GM12878 (cell line): ENCODE data around the gene YPEL4. TPM values are rescaled to one million over a fixed set of nuclear protein-coding genes. Genes with fewer than 3 reads are reported as not detected.

Experiments used
- ATAC-seq: fragments of 200-7000 bp; cut with Tn5 transposase; 3 replicates; pipeline ENCODE4 v1.9.1; 2020; ENCODE audit warnings: mild to moderate bottlenecking, moderate library complexity
- BruUV-seq: library from RNA; stranded (reverse); fragments of 400-500 nt; replicated peaks from 2 replicates; lab custom pipeline; 2021; lab: Mats Ljungman, UMichigan
- CTCF ChIA-PET: fragments of 300-600 bp; sonication (Branson Sonifier 250); formaldehyde crosslinking; extraction: SDS; loops from one replicate; lab custom pipeline; 2021; ENCODE audit warnings: inconsistent platforms; lab: Yijun Ruan, JAX
- POLR2A ChIA-PET: fragments of 350-600 bp; formaldehyde crosslinking; extraction: SDS; loops from one replicate; lab custom pipeline; 2021; ENCODE audit warnings: inconsistent platforms; lab: Charles Lee
- RAD21 ChIA-PET: fragments of 300-600 bp; sonication (Branson Sonifier 250); formaldehyde crosslinking; loops from one replicate; lab custom pipeline; 2023; ENCODE audit warnings: antibody characterized with exemption; ENCODE audit not compliant: unreplicated experiment; lab: Charles Lee
- SMC1A ChIA-PET: fragments of 300-600 bp; sonication (Branson Sonifier 250); formaldehyde crosslinking; loops from one replicate; lab custom pipeline; 2023; ENCODE audit not compliant: unreplicated experiment, uncharacterized antibody; lab: Charles Lee
- DNase-seq: peaks from one replicate; pipeline ENCODE4 v3.0.0-alpha.2; 2011; ENCODE audit warnings: low read depth, low spot score
- FAIRE-seq: peaks from 3 replicates; lab custom pipeline; 2011; peaks lifted over from hg19 to GRCh38; lab: Jason Lieb, UNC
- H2AFZ ChIP-seq: 2 replicates; pipeline ENCODE4 v1.6.0; 2011; ENCODE audit warnings: low read depth, low read length, control low read depth; ENCODE audit not compliant: control insufficient read depth
- H3K27ac ChIP-seq: 2 replicates; pipeline ENCODE4 v1.5.1; 2011; ENCODE audit warnings: control low read depth; ENCODE audit not compliant: control insufficient read depth, insufficient read depth
- H3K27me3 ChIP-seq, 2 experiments: replicated peaks in 1 of 2; 2 replicates each; pipeline versions ENCODE4 v1.6.0 to v1.6.1; 2011; ENCODE audit warnings: low read length in 1 of 2; ENCODE audit not compliant: control insufficient read depth in 2 of 2, insufficient read depth in 2 of 2
- H3K36me3 ChIP-seq, 2 experiments: 2 replicates each; pipeline ENCODE4 v1.5.1; 2011; ENCODE audit warnings: low read length in 1 of 2; ENCODE audit not compliant: control insufficient read depth in 2 of 2, insufficient read depth in 2 of 2
- H3K4me1 ChIP-seq: 2 replicates; pipeline ENCODE4 v1.6.1; 2011; ENCODE audit warnings: mild to moderate bottlenecking, low read length, moderate library complexity, mixed read lengths; ENCODE audit not compliant: control insufficient read depth, insufficient read depth
- H3K4me2 ChIP-seq: 2 replicates; pipeline ENCODE4 v1.6.0; 2011; ENCODE audit warnings: control low read depth; ENCODE audit not compliant: control insufficient read depth, insufficient read depth
- H3K4me3 ChIP-seq: fragments of 200-600 bp; sonication (generic); 2 replicates; pipeline ENCODE4 v1.5.1; 2016
- H3K79me2 ChIP-seq: 2 replicates; pipeline ENCODE4 v1.6.0; 2011; ENCODE audit warnings: low read length; ENCODE audit not compliant: control insufficient read depth, insufficient read depth
- H3K9ac ChIP-seq: 2 replicates; pipeline ENCODE4 v1.8.0; 2011; ENCODE audit warnings: low read length, control low read depth, mixed read lengths; ENCODE audit not compliant: control insufficient read depth, insufficient read depth
- H3K9me3 ChIP-seq: replicated peaks from 3 replicates; pipeline ENCODE4 v1.5.1; 2011; ENCODE audit warnings: mild to moderate bottlenecking, low read length; ENCODE audit not compliant: control insufficient read depth, insufficient read depth
- H4K20me1 ChIP-seq: 2 replicates; pipeline ENCODE4 v1.6.0; 2011; ENCODE audit not compliant: control insufficient read depth, insufficient read depth
- CEBPB ChIP-seq, 2 experiments: fragments of 150-350 bp in 1 of 2; IDR thresholded peaks; 2 replicates each; pipeline ENCODE4 v1.6.1; 2012 to 2014; ENCODE audit warnings: low read depth in 2 of 2, low read length in 2 of 2, borderline replicate concordance in 1 of 2, inconsistent platforms in 1 of 2
- CHD4 ChIP-seq: fragments of 200-600 bp; sonication (generic); IDR thresholded peaks from 2 replicates; pipeline ENCODE4 v1.6.1; 2016; ENCODE audit warnings: mild to moderate bottlenecking
- ETV6 ChIP-seq, 2 experiments: fragments of 450-650 bp in 1 of 2; IDR thresholded peaks in 1 of 2; conservative IDR thresholded peaks in 1 of 2; 2 replicates each; pipeline ENCODE4 v1.6.1; 2014; ENCODE audit warnings: antibody characterized with exemption in 1 of 2, borderline replicate concordance in 1 of 2, low read depth in 1 of 2, mild to moderate bottlenecking in 1 of 2, moderate library complexity in 1 of 2
- IRF3 ChIP-seq: fragments of 450-650 bp; IDR thresholded peaks from 2 replicates; pipeline ENCODE4 v1.6.1; 2014; ENCODE audit warnings: mild to moderate bottlenecking
- IRF5 ChIP-seq: fragments of 450-650 bp; IDR thresholded peaks from 2 replicates; pipeline ENCODE4 v1.6.1; 2017; ENCODE audit warnings: borderline replicate concordance
- JUNB ChIP-seq: IDR thresholded peaks from 2 replicates; pipeline ENCODE4 v1.6.1; 2016; ENCODE audit warnings: antibody characterized with exemption, mild to moderate bottlenecking
- KLF5 ChIP-seq: fragments of 450-650 bp; IDR thresholded peaks from 2 replicates; pipeline ENCODE4 v1.6.1; 2014; ENCODE audit warnings: mild to moderate bottlenecking; ENCODE audit not compliant: partially characterized antibody
- MTA3 ChIP-seq: IDR thresholded peaks from 2 replicates; pipeline ENCODE4 v1.6.1; 2012; ENCODE audit warnings: low read length, inconsistent platforms, borderline replicate concordance
- NRF1 ChIP-seq: conservative IDR thresholded peaks from 2 replicates; pipeline ENCODE4 v1.6.1; 2011; ENCODE audit warnings: mild to moderate bottlenecking, low read depth, low read length, improper control_type of control experiment
- RCOR1 ChIP-seq: conservative IDR thresholded peaks from 2 replicates; pipeline ENCODE4 v1.6.1; 2012; ENCODE audit warnings: low read depth, low read length, improper control_type of control experiment
- RFX5 ChIP-seq: IDR thresholded peaks from 2 replicates; pipeline ENCODE4 v1.6.1; 2011; ENCODE audit warnings: low read depth, low read length, improper control_type of control experiment
- SIN3A ChIP-seq: IDR thresholded peaks from 2 replicates; pipeline ENCODE4 v1.6.1; 2012; ENCODE audit warnings: low read depth, low read length, improper control_type of control experiment
- TCF3 ChIP-seq: IDR thresholded peaks from 2 replicates; pipeline ENCODE4 v1.6.1; 2012; ENCODE audit warnings: low read depth, mild to moderate bottlenecking, low read length, borderline replicate concordance; ENCODE audit not compliant: insufficient read depth
- ZNF207 ChIP-seq: fragments of 450-650 bp; IDR thresholded peaks from 2 replicates; pipeline ENCODE4 v1.6.1; 2014; ENCODE audit warnings: antibody characterized with exemption, mild to moderate bottlenecking, borderline replicate concordance
- ZNF687 ChIP-seq: fragments of 450-650 bp; IDR thresholded peaks from 2 replicates; pipeline ENCODE4 v1.6.1; 2017; ENCODE audit warnings: mild to moderate bottlenecking, moderate library complexity
- ZSCAN29 ChIP-seq: fragments of 450-650 bp; IDR thresholded peaks from 2 replicates; pipeline ENCODE4 v1.6.1; 2017; ENCODE audit warnings: mild to moderate bottlenecking, moderate library complexity
- WGBS: methylation state at CpG from one replicate; pipeline ENCODE4 v1.1.6; 2016; ENCODE audit warnings: low lambda C conversion rate; ENCODE audit not compliant: insufficient replicate concordance, insufficient coverage; ENCODE audit errors: missing lambda C conversion rate; 5-methylcytosine and 5-hydroxymethylcytosine counted together
- in situ Hi-C: fragments of 300-500 bp; cut with MboI; formaldehyde crosslinking; loops from 9 replicates; pipeline ENCODE4 v1.14.3; 2018; ENCODE audit warnings: mixed read lengths
- intact Hi-C: fragments of 100-400 bp; cut with micrococcal nuclease; formaldehyde crosslinking; loops from one replicate; pipeline ENCODE4 v1.14.2; 2022; ENCODE audit not compliant: unreplicated experiment
- polyA plus RNA-seq, 11 experiments: library from polyadenylated mRNA; depleted of rRNA in 4 of 11; unstranded in 6 of 11; stranded (reverse) in 5 of 11; fragments of >200 nt; fragmentation: Nextera tagmentation in 4 of 11; fragmentation: Illumina TruSeq in 1 of 11; extraction: Ambion mirVana in 4 of 11; extraction: Trizol in 1 of 11; gene quantifications; 1 replicate in 1 of 11; 2 replicates in 10 of 11; pipeline versions ENCODE4 v1.2.1 to v1.2.3, GENCODE V29; 2011 to 2016; ENCODE audit warnings: inconsistent platforms in 2 of 11, missing spikeins in 2 of 11, low read depth in 1 of 11
- total RNA-seq, 4 experiments: library from RNA; depleted of rRNA in 3 of 4; stranded (reverse); fragments of >200 nt in 3 of 4; fragmentation: Illumina TruSeq in 1 of 4; extraction: Trizol in 1 of 4; gene quantifications; 2 replicates each; pipeline versions ENCODE4 v1.2.1 to v1.2.3, GENCODE V29; 2013 to 2021

The YPEL4 gene
- total and polyA plus RNA-seq, 10 of the 15 experiments (the other 5 are each of a cell fraction or from before 2014, with no cell fraction given): 0.07 to 0.50 (median 0.13) TPM; not detected in 5

GRCh38 chr11:57605028-57605420 is 44.7 kb downstream of the YPEL4 start:
- SMC1A ChIA-PET: interaction anchor here (0.6 kb wide), 1 partner anchor 920 kb away, joined by 3 read pairs; no protein-coding TSS in a partner anchor
- no peaks in the 10 kb centered on the region for H3K27me3 ChIP-seq
- ATAC-seq (no peak), FAIRE-seq (no peak), DNase-seq (no peak)
- H3K36me3 ChIP-seq: no peaks in the 10 kb centered on the region
- no TSS peak for BruUV-seq
- RAD21 ChIA-PET: interaction anchor here (0.8 kb wide), 1 partner anchor 37 kb away, joined by 3 read pairs; no protein-coding TSS in a partner anchor
- H3K9me3 ChIP-seq: no peaks in the 10 kb centered on the region
- H4K20me1 ChIP-seq: no peaks in the 10 kb centered on the region
- no peak overlapping the region for H3K9ac ChIP-seq
- H2AFZ ChIP-seq: no peak overlapping the region
- no peaks in the 10 kb centered on the region for H3K4me1 ChIP-seq
- intact Hi-C loops: no loop called here
- in situ Hi-C loops: no loop called here
- H3K4me2 ChIP-seq: no peak overlapping the region
- no peak overlapping the region for H3K4me3 ChIP-seq
- 76% methylated on average over 5 of the region's 5 CpGs for WGBS
- H3K27ac ChIP-seq: no peak overlapping the region
- CTCF ChIA-PET: interaction anchor here (0.7 to 1.8 kb wide), 7 partner anchors 16 to 148 kb away, joined by 3 to 7 read pairs (median 5); no protein-coding TSS in a partner anchor
- POLR2A ChIA-PET: interaction anchor here (0.7 kb wide), 1 partner anchor 35 kb away, joined by 3 read pairs; no protein-coding TSS in a partner anchor
- no peaks in the 10 kb centered on the region for H3K79me2 ChIP-seq
- TF ChIP-seq KLF5: no peak
- TF ChIP-seq ZNF687: no peak
- TF ChIP-seq CEBPB (IDR thresholded peaks at IDR 0.05; ENCODE audit: borderline replicate concordance in 1 of 2, low read depth in 2 of 2, low read length in 2 of 2): no peak
- no peak for TF ChIP-seq ZNF207
- no peak for TF ChIP-seq JUNB
- no peak for TF ChIP-seq RFX5
- no peak for TF ChIP-seq CHD4
- no peak for TF ChIP-seq TCF3
- no peak for TF ChIP-seq IRF3
- no peak for TF ChIP-seq MTA3
- TF ChIP-seq NRF1: no peak
- TF ChIP-seq ETV6 (conservative IDR thresholded peaks at IDR 0.05 in 1 of 2, IDR thresholded peaks at IDR 0.05 in 1 of 2; ENCODE audit: borderline replicate concordance in 1 of 2, low read depth in 1 of 2): no peak
- TF ChIP-seq RCOR1: no peak
- TF ChIP-seq ZSCAN29: no peak
- no peak for TF ChIP-seq IRF5
- no peak for TF ChIP-seq SIN3A
